CD4-positive, alpha-beta T cell (primary cell): ENCODE data around the gene PTPRE. TPM values are rescaled to one million over a fixed set of nuclear protein-coding genes. Genes with fewer than 3 reads are reported as not detected.
A peak's percentile ranks its signal among the peaks of the same experiment; 100 is the strongest.

Source experiments
- ATAC-seq: fragments of 200-7000 bp; cut with Tn5 transposase; one replicate; pipeline ENCODE4 v1.10.0; 2022; ENCODE audit warnings: mild to moderate bottlenecking; ENCODE audit not compliant: poor library complexity
- CTCF ChIA-PET: fragments of 350-600 bp; sonication (Branson Sonifier 250); formaldehyde crosslinking; loops from one replicate; lab custom pipeline; 2021; ENCODE audit warnings: antibody characterized with exemption, inconsistent platforms; lab: Charles Lee
- POLR2A ChIA-PET: fragments of 350-600 bp; sonication (Branson Sonifier 250); formaldehyde crosslinking; loops from one replicate; lab custom pipeline; 2021; ENCODE audit warnings: antibody characterized with exemption, inconsistent platforms; lab: Charles Lee
- DNase-seq, 14 experiments: peaks; one replicate each; pipeline ENCODE4 v3.0.0-alpha.2; 2013 to 2020; ENCODE audit warnings: mixed read lengths in 2 of 14
- H3K27ac ChIP-seq, 2 donors: one replicate each; pipeline versions ENCODE4 v1.5.1 to v1.7.0; 2013; ENCODE audit warnings: low read length in 2 of 2, low read depth in 1 of 2, mild to moderate bottlenecking in 1 of 2
- H3K27me3 ChIP-seq, 2 experiments: 1 replicate in 1 of 2; 2 replicates in 1 of 2; pipeline versions ENCODE4 v1.6.1 to v1.7.0; 2013; ENCODE audit warnings: low read length in 2 of 2, control low read depth in 1 of 2, mild to moderate bottlenecking in 1 of 2, moderate library complexity in 1 of 2; ENCODE audit not compliant: insufficient read depth in 2 of 2, control insufficient read depth in 1 of 2
- H3K36me3 ChIP-seq: one replicate; pipeline ENCODE4 v1.6.1; 2013; ENCODE audit warnings: low read length, control low read depth; ENCODE audit not compliant: insufficient read depth
- H3K4me1 ChIP-seq: one replicate; pipeline ENCODE4 v1.6.1; 2013; ENCODE audit warnings: low read length, control low read depth; ENCODE audit not compliant: insufficient read depth
- H3K4me3 ChIP-seq: one replicate; pipeline ENCODE4 v1.5.1; 2013; ENCODE audit warnings: mild to moderate bottlenecking, low read length, moderate library complexity
- H3K9me3 ChIP-seq, 2 experiments: 1 replicate in 1 of 2; 2 replicates in 1 of 2; pipeline versions ENCODE4 v1.6.1 to v1.7.0; 2013; ENCODE audit warnings: low read length in 2 of 2, mild to moderate bottlenecking in 2 of 2, control low read depth in 1 of 2, moderate library complexity in 1 of 2; ENCODE audit not compliant: control insufficient read depth in 1 of 2, insufficient read depth in 1 of 2
- H3K27ac Mint-ChIP-seq: one replicate; pipeline ENCODE4 v1.8.0; 2020; ENCODE audit warnings: mixed read lengths
- H3K27me3 Mint-ChIP-seq: one replicate; pipeline ENCODE4 v1.8.0; 2021; ENCODE audit warnings: mixed read lengths
- H3K36me3 Mint-ChIP-seq: one replicate; pipeline ENCODE4 v1.8.0; 2021; ENCODE audit warnings: low read depth, mixed read lengths
- H3K4me1 Mint-ChIP-seq: one replicate; pipeline ENCODE4 v1.8.0; 2021; ENCODE audit warnings: low read depth, mixed read lengths
- H3K4me3 Mint-ChIP-seq: one replicate; pipeline ENCODE4 v1.8.0; 2020; ENCODE audit warnings: mild to moderate bottlenecking, mixed read lengths
- H3K9me3 Mint-ChIP-seq: one replicate; pipeline ENCODE4 v1.8.0; 2020; ENCODE audit warnings: mixed read lengths
- intact Hi-C, 2 experiments: fragments of 100-400 bp; cut with DNase I in 1 of 2; cut with micrococcal nuclease in 1 of 2; formaldehyde crosslinking; loops; one replicate each; pipeline versions ENCODE4 v1.15.1 to v1.9.0; 2023 to 2025; cut with DNase I, micrococcal nuclease
- total RNA-seq, 174 experiments: library from RNA in 2 of 174; stranded (reverse) in 2 of 174; gene quantifications; one replicate each; pipeline ENCODE4 v1.2.3 and lab custom pipeline; 2021 to 2026
- TF ChIP-seq, protein P1 (sequence below): fragments of 200-600 bp; IDR thresholded peaks from one replicate; pipeline ENCODE4 v1.8.0; 2022; ENCODE audit warnings: antibody characterized with exemption, mild to moderate bottlenecking

The PTPRE gene
- total RNA-seq, 2 experiments from 2014 or later: 47.6 to 55.1 TPM

DNA sequence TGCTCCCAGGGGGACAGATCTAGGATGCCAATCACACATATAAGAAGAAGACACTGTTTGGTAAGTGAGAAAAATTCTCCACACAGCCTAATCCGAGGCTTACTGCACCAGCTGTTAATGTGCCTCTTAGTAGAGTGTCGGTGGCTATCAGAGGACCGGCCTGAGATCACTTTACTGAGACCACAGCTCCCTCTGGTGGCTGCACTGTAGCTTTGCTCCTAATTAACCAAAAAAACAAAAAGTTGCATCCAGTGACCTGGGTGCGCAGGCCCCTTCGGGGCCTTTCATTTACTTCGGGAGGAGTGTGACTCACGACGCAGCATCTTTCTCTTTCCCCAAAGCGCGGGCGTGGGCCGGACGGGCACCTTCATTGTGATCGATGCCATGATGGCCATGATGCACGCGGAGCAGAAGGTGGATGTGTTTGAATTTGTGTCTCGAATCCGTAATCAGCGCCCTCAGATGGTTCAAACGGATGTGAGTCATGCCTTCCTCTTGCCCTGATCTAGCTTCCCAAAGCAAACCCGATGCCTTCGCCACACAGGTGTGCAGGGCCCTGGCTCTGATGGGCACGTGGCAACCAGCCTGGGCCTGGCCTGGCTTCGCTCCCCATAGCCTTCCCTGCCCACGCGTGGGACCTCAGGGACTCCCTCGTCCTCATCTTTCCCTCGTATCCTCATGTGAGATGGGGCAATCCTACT is 162.6 kb downstream of the PTPRE start:
- H3K36me3 Mint-ChIP-seq: peaks cover 93% of the 10 kb centered on the region
- Histone ChIP-seq H3K9me3 (no peaks in the 10 kb centered on the region), H3K4me1 (peaks cover 44% of the 10 kb centered on the region), H3K4me3 (no peak overlapping the region), H3K27ac (no peak overlapping the region), H3K27me3 (no peaks in the 10 kb centered on the region), H3K36me3 (peaks cover 86% of the 10 kb centered on the region)
- POLR2A ChIA-PET: interaction anchor here (0.6 to 1.9 kb wide), 6 partner anchors 21 to 163 kb away, joined by 3 to 16 read pairs (median 5); partner anchors contain the start of gene PTPRE
- TF ChIP-seq, protein P1, sequence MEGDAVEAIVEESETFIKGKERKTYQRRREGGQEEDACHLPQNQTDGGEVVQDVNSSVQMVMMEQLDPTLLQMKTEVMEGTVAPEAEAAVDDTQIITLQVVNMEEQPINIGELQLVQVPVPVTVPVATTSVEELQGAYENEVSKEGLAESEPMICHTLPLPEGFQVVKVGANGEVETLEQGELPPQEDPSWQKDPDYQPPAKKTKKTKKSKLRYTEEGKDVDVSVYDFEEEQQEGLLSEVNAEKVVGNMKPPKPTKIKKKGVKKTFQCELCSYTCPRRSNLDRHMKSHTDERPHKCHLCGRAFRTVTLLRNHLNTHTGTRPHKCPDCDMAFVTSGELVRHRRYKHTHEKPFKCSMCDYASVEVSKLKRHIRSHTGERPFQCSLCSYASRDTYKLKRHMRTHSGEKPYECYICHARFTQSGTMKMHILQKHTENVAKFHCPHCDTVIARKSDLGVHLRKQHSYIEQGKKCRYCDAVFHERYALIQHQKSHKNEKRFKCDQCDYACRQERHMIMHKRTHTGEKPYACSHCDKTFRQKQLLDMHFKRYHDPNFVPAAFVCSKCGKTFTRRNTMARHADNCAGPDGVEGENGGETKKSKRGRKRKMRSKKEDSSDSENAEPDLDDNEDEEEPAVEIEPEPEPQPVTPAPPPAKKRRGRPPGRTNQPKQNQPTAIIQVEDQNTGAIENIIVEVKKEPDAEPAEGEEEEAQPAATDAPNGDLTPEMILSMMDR: peak; percentile 90
- peak; percentile 55 for ATAC-seq
- no peaks in the 10 kb centered on the region for H3K9me3 Mint-ChIP-seq
- peak; percentile 70 to 92 (median 78) for DNase-seq
- intact Hi-C loops: loop anchor here (1.0 to 5.0 kb wide), 5 partner anchors 22 to 162 kb away; partner anchors contain the start of genes PTPRE (in 2 of the 2) and MKI67 (in 1 of the 2)
- H3K4me1 Mint-ChIP-seq: peaks cover 48% of the 10 kb centered on the region
- H3K27ac Mint-ChIP-seq: peak overlapping the region; percentile 59
- no peak overlapping the region for H3K4me3 Mint-ChIP-seq
- no peaks in the 10 kb centered on the region for H3K27me3 Mint-ChIP-seq
- CTCF ChIA-PET: interaction anchor here (0.7 to 1.6 kb wide), 15 partner anchors 10 to 163 kb away, joined by 3 to 83 read pairs (median 4); partner anchors contain the start of gene PTPRE

DNA sequence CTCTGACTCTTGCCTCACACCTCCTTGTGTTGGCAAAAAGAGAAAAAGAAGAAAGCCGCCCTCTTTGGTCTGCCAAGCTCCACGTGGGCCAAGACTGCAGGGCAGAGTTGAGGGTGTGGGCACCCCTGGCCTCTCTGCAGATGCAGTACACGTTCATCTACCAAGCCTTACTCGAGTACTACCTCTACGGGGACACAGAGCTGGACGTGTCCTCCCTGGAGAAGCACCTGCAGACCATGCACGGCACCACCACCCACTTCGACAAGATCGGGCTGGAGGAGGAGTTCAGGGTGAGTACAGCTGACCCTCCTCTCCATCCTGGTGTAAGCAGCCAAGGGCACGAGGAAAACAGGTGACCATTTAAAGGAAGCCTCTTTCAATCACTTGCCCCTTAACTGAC is 163.3 kb downstream of the PTPRE start:
- H3K9me3 Mint-ChIP-seq: no peaks in the 10 kb centered on the region
- TF ChIP-seq, protein P1: no peak
- Histone ChIP-seq H3K4me3 (no peak overlapping the region), H3K27me3 (no peaks in the 10 kb centered on the region), H3K36me3 (peaks cover 93% of the 10 kb centered on the region), H3K4me1 (peaks cover 37% of the 10 kb centered on the region), H3K27ac (no peak overlapping the region), H3K9me3 (no peaks in the 10 kb centered on the region)
- no peak for DNase-seq
- peaks cover 95% of the 10 kb centered on the region for H3K36me3 Mint-ChIP-seq
- H3K27me3 Mint-ChIP-seq: no peaks in the 10 kb centered on the region
- ATAC-seq: no peak
- intact Hi-C loops: no loop called here
- H3K27ac Mint-ChIP-seq: no peak overlapping the region
- no peak overlapping the region for H3K4me3 Mint-ChIP-seq
- ChIA-PET POLR2A (interaction anchor here (1.9 kb wide), 2 partner anchors 34 to 163 kb away, joined by 7 to 14 read pairs; partner anchors contain the start of gene PTPRE), CTCF (interaction anchor here (1.3 to 1.6 kb wide), 2 partner anchors 9 to 59 kb away, joined by 4 to 15 read pairs; no protein-coding TSS in a partner anchor)
- H3K4me1 Mint-ChIP-seq: peaks cover 41% of the 10 kb centered on the region

DNA sequence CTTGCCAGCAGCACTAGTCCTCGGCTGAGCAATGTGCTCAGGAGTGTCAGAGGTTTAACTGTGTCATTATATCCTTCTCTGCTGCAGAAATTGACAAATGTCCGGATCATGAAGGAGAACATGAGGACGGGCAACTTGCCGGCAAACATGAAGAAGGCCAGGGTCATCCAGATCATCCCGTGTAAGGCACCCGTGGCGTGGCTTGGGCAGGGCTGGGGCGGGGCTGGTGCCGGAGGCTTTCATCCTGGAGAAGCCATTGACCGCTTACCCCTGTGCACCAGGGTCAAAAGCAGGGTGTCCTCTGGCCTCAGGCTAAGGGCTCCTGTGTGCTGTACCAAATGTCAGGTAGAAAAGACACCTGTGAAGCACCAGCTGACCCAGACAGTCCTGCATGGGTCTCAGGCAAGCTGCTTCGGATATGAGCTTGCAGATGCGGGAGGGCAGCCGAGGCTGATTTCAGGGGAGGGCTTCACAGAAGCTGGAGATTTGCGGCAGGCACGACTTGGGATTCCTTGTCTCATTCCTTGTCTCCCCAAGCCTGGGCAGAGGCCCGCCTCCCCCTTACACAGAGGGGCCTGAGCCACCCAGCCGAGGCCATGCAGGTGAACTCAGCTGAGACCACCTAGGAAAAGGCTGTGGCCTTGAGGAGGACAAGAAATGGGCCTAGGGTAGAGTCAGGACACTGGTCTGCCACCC is 164.0 kb downstream of the PTPRE start:
- no peaks in the 10 kb centered on the region for H3K27me3 Mint-ChIP-seq
- no peaks in the 10 kb centered on the region for H3K9me3 ChIP-seq
- no peak overlapping the region for H3K4me3 Mint-ChIP-seq
- peaks cover 95% of the 10 kb centered on the region for H3K36me3 Mint-ChIP-seq
- H3K27ac ChIP-seq: no peak overlapping the region
- H3K4me1 ChIP-seq: peaks cover 30% of the 10 kb centered on the region
- TF ChIP-seq, protein P1: no peak
- no peak for DNase-seq
- CTCF ChIA-PET: interaction anchor here (2.9 kb wide), 1 partner anchor 35 kb away, joined by 14 read pairs; no protein-coding TSS in a partner anchor
- H3K4me1 Mint-ChIP-seq: peaks cover 34% of the 10 kb centered on the region
- H3K9me3 Mint-ChIP-seq: no peaks in the 10 kb centered on the region
- peaks cover 97% of the 10 kb centered on the region for H3K36me3 ChIP-seq
- no peak overlapping the region for H3K4me3 ChIP-seq
- POLR2A ChIA-PET: interaction anchor here (1.3 to 1.9 kb wide), 3 partner anchors 35 to 164 kb away, joined by 4 to 14 read pairs (median 7); partner anchors contain the start of gene PTPRE
- no peak for ATAC-seq
- H3K27me3 ChIP-seq: no peaks in the 10 kb centered on the region
- no peak overlapping the region for H3K27ac Mint-ChIP-seq
- intact Hi-C loops: no loop called here
